Esophagus muscularis mucosa (tissue), 4 donors: ENCODE data around the gene IGF1R.

Experiments
- CTCF ChIP-seq, 3 experiments: fragments of 200-600 bp in 2 of 3; fragments of 450-650 bp in 1 of 3; sonication (generic) in 2 of 3; IDR thresholded peaks; one replicate each; pipeline ENCODE4 v1.5.1; 2017 to 2019; ENCODE audit warnings: antibody characterized with exemption in 3 of 3, mild to moderate bottlenecking in 2 of 3, moderate library complexity in 1 of 3
- EP300 ChIP-seq: sonication (generic); formaldehyde crosslinking; IDR thresholded peaks from one replicate; pipeline ENCODE4 v1.6.1; 2017; ENCODE audit warnings: antibody characterized with exemption
- POLR2A ChIP-seq: fragments of 450-650 bp; IDR thresholded peaks from one replicate; pipeline ENCODE4 v1.6.1; 2017; ENCODE audit warnings: antibody characterized with exemption, moderate library complexity, mild to moderate bottlenecking, low read depth

GRCh38 chr15:98842192-98842972 lies 194.0 kb downstream of the IGF1R start:
- TF ChIP-seq CTCF (IDR thresholded peaks at IDR 0.05) (no peak), EP300 (no peak), POLR2A (no peak)
